GM10248 (cell line): ENCODE data around the gene EPC2.

ENCODE experiments used
- CTCF ChIA-PET: fragments of 300-600 bp; sonication (Branson Sonifier 250); formaldehyde crosslinking; extraction: SDS; loops from one replicate; lab custom pipeline; 2021; ENCODE audit warnings: antibody characterized with exemption; lab: Yijun Ruan, JAX
- POLR2A ChIA-PET: fragments of 350-650 bp; sonication (Branson Sonifier 250); formaldehyde crosslinking; extraction: SDS; loops from one replicate; lab custom pipeline; 2020; ENCODE audit warnings: antibody characterized with exemption; lab: Yijun Ruan, JAX
- DNase-seq: peaks from one replicate; pipeline ENCODE4 v3.0.0; 2012; ENCODE audit errors: extremely low spot score
- TF ChIP-seq, protein P1 (sequence below): IDR thresholded peaks from 2 replicates; pipeline ENCODE4 v1.5.1; 2012; ENCODE audit warnings: mild to moderate bottlenecking, low read depth; ENCODE audit errors: extremely low read depth, missing control alignments, control extremely low read depth

Gene EPC2

DNA sequence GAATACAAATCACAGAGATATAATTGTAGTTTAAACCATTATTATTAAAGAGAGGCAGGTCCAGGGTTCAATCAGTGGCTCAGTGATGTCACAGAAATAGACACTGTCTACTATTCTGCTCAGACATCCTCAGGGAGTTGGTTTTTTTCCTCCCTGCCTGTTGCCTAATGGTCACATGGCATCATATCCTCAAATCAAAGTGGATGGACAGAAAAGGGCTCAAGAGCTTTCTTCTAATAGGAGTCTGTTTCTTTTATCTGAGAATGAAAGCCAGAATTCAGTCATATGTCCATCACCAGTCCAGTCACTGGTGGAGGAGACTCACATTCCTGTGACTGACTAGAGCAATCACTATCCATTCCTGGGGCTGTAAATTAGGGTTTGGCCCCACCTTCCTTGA lies 27.9 kb upstream of the EPC2 start:
- POLR2A ChIA-PET, result no interaction called here
- TF ChIP-seq, protein P1, sequence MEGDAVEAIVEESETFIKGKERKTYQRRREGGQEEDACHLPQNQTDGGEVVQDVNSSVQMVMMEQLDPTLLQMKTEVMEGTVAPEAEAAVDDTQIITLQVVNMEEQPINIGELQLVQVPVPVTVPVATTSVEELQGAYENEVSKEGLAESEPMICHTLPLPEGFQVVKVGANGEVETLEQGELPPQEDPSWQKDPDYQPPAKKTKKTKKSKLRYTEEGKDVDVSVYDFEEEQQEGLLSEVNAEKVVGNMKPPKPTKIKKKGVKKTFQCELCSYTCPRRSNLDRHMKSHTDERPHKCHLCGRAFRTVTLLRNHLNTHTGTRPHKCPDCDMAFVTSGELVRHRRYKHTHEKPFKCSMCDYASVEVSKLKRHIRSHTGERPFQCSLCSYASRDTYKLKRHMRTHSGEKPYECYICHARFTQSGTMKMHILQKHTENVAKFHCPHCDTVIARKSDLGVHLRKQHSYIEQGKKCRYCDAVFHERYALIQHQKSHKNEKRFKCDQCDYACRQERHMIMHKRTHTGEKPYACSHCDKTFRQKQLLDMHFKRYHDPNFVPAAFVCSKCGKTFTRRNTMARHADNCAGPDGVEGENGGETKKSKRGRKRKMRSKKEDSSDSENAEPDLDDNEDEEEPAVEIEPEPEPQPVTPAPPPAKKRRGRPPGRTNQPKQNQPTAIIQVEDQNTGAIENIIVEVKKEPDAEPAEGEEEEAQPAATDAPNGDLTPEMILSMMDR, result no peak
- DNase-seq, result no peak
- CTCF ChIA-PET, result no interaction called here

DNA sequence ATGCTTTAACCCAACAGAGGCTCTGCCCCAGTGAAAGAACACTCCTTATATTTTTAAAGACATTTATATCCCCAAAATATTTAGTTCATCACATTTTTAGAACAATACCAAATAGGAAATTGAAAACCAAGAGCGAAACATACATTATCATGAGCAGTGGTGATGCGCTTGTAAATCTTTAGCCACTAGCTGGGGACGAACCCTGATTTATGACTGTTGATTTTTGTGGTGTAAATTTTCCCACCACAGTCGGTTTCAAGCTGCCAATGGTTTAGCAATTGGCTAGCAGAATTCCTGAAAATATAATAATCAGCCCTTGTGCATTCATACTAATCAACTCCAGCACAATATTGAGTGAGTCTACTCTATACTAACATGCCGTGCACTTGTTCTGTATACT lies 27.3 kb upstream of the EPC2 start:
- ChIA-PET POLR2A (no interaction called here), CTCF (no interaction called here)
- TF ChIP-seq, protein P1, result no peak
- DNase-seq, result no peak

DNA sequence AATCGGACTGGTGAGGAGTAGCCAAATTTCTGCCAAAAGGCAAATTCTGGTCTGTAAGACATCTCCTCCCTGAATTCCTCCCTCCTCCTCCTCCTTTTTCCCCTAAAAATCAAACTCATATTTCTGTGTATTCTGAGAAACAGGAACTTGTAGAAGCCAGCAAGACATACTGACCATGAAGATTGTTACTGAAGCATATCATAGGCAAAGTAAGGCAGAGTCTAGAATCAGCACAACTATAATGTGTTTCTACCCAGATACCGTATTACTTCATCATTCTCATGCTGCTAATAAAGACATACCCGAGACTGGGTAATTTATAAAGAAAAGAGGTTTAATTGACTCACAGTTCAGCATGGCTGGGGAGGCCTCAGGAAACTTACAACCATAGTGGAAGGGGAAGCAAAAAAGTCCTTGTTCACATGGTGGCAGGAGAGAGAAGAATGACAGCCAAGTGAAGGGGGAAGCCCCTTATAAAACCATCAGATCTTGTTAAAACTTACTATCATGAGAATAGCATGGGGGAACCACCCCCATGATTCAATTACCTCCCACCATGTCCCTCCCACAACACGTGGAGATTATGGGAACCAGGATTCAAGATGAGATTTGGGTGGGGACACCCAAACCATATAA lies 24.9 kb upstream of the EPC2 start:
- TF ChIP-seq, protein P1, result no peak
- ChIA-PET CTCF (interaction anchor here (1.7 kb wide), 1 partner anchor 11 kb away, joined by 4 read pairs; no protein-coding TSS in a partner anchor), POLR2A (no interaction called here)
- DNase-seq, result no peak

DNA sequence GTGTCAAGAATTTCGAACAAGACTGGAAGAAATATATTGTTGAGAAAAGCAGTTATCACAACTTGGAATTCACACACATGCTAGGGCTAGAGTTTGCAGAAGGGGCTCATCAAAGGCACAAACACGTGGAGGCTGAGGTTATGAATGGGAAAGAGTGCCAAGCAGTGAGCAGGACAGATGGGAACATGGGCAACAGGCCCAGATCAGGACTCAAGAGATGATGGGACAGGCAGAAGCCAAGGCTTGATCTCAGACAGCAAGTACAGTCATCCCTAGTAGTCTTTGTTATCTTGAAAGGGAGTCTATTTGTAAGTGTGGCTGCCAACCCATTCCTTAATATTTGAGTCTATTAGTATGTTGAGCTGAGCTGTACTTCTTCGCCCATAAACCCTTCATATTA lies 22.2 kb upstream of the EPC2 start:
- DNase-seq, result no peak
- TF ChIP-seq, protein P1, result no peak
- ChIA-PET CTCF (no interaction called here), POLR2A (no interaction called here)

DNA sequence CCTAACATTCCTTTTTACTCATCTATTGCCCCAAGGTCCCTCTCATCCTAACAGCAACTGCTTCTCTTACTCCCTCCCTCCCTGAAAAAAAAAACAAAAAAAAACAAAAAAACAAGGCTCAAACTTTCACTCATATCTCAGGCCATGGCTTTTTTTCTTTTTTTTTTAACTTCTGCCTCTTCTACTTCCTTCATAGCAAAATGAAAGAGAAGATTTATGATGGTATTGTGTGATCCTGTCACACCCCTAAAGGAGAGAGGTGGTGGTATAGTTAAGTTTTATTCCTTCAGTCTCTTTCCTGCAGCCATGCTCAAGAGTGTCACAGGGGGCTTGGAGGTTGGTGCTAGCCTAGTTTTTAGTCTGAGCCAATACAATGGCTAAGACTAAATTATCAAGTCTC lies 21.5 kb upstream of the EPC2 start:
- CTCF ChIA-PET, result no interaction called here
- no peak for DNase-seq
- POLR2A ChIA-PET, result no interaction called here
- TF ChIP-seq, protein P1, result no peak

DNA sequence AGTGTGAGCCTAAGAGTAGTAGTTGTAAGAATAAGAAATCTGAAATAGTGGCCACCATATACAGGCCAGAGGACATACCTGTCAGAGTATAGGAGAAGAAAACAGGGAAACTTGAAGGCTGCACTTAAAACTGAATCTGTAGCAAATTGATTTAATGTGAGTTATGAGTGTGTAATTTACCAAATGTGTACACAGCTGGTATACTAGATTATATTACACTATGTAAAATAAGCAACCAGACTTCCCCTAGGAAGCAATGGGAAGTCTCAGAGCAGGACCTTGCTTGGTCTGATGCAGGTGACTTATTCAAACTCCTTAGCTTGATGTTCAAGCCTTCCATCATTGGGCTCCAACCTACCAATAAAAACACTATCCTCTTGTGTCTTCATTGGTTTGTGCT lies 17.3 kb upstream of the EPC2 start:
- ChIA-PET POLR2A (no interaction called here), CTCF (no interaction called here)
- DNase-seq, result no peak
- TF ChIP-seq, protein P1, result no peak
